AG04450 (cell line): ENCODE results near the gene NFYA. TPM values are rescaled to one million over a fixed set of nuclear protein-coding genes. Genes with fewer than 3 reads are reported as not detected.
A peak's percentile ranks its signal among the peaks of the same experiment; 100 is the strongest.

Source experiments
- CTCF ChIA-PET: fragments of 300-600, 350-600 bp; formaldehyde crosslinking; extraction: SDS; loops from one replicate; lab custom pipeline; 2022; ENCODE audit warnings: antibody characterized with exemption, inconsistent platforms; lab: Charles Lee
- POLR2A ChIA-PET: fragments of 350-600 bp; formaldehyde crosslinking; extraction: SDS; loops from one replicate; lab custom pipeline; 2021; ENCODE audit warnings: antibody characterized with exemption, inconsistent platforms; lab: Yijun Ruan, JAX
- DNase-seq: peaks from one replicate; pipeline ENCODE4 v3.0.0-alpha.2; 2011; ENCODE audit warnings: low read depth, low spot score
- H3K27ac ChIP-seq: one replicate; pipeline ENCODE4 v1.5.1; 2012; ENCODE audit warnings: low read depth, low read length, control low read depth
- H3K27me3 ChIP-seq: one replicate; pipeline ENCODE4 v1.6.0; 2012; ENCODE audit warnings: low read length; ENCODE audit not compliant: control insufficient read depth, insufficient read depth
- H3K4me3 ChIP-seq: 2 replicates; pipeline ENCODE4 v1.5.1; 2011; ENCODE audit warnings: mild to moderate bottlenecking, low read depth, low read length, control low read depth
- H3K9me3 ChIP-seq: 2 replicates; pipeline ENCODE4 v1.5.1; 2012; ENCODE audit warnings: low read length; ENCODE audit not compliant: control insufficient read depth, insufficient read depth
- CTCF ChIP-seq: IDR thresholded peaks from 2 replicates; pipeline ENCODE4 v1.5.1; 2011; ENCODE audit warnings: low read depth, low read length, control low read depth, inconsistent platforms
- polyA plus RNA-seq: library from polyadenylated mRNA; depleted of rRNA; stranded (reverse); fragments of >200 nt; gene quantifications from 2 replicates; pipeline ENCODE4 v1.2.3, GENCODE V29; 2011

The NFYA gene
- polyA plus RNA-seq, 1 experiment: 10.1 TPM

GRCh38 chr6:41073968-41074691 lies 1.4 kb downstream of the NFYA start:
- H3K27ac ChIP-seq: peak overlapping the region; percentile 99
- no peaks in the 10 kb centered on the region for H3K27me3 ChIP-seq
- no peaks in the 10 kb centered on the region for H3K9me3 ChIP-seq
- H3K4me3 ChIP-seq: peak overlapping the region; percentile 85
- DNase-seq: no peak
- no peak for TF ChIP-seq CTCF
- POLR2A ChIA-PET: no interaction called here
- CTCF ChIA-PET: interaction anchor here (0.8 to 1.6 kb wide), 6 partner anchors 9 to 245 kb away, joined by 3 to 10 read pairs (median 5); no protein-coding TSS in a partner anchor

- no peak for DNase-seq
- no peak for TF ChIP-seq CTCF
- H3K27ac ChIP-seq: no peak overlapping the region
- peak overlapping the region; percentile 85 for H3K4me3 ChIP-seq
- H3K9me3 ChIP-seq: no peaks in the 10 kb centered on the region
- ChIA-PET CTCF (interaction anchor here (0.8 to 1.6 kb wide), 7 partner anchors 8 to 244 kb away, joined by 3 to 10 read pairs (median 4); no protein-coding TSS in a partner anchor), POLR2A (no interaction called here)
- no peaks in the 10 kb centered on the region for H3K27me3 ChIP-seq
Measured at GRCh38 chr6:41074692-41075436, 2.1 kb downstream of the NFYA start.

DNA sequence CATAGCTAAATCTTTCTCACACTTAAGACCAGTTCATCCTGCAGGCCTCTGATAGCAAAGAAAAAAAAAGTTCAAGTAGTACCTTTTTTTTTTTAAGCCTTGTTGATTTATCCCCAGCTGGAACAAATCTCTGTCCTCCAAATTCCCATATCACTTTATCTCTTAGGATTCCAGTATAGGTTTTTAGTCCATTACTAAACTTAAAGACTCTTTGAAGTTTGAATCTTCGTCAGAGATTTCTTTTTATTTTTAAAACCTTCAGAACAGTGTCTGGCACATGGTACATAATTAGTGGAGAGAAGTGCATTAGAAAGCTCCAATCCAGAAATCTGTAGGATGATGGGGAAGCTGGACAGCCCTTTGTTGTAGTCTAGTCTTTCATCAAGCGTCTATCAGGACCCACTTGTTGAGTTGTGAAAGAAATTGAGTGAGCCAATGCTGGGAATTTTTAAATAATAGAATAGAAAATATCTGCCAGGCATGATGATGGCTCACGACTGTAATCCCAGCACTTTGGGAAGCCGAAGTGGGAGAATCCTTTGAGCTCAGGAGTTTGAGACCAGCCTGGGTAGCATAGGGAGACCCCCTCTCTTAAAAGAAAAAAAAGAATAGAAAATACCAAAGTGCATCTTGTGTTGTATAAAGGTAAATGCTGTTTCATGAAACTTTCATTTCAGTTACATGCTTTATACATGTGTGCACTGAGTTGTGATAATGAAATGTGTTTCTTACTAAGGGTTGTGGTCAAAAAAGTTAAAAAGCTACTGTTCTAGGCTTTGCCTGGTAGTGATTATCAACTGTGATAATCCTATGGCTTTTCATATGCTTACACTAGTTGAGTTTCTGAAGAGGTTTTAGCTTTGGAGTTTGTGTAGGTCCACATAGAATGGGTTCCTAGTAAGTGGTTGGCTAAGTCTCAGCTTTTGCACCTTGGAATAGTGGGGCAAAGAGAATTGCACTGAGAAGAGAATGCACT lies 3.2 kb downstream of the NFYA start:
- Histone ChIP-seq H3K4me3 (no peak overlapping the region), H3K27ac (no peak overlapping the region), H3K27me3 (no peaks in the 10 kb centered on the region), H3K9me3 (no peaks in the 10 kb centered on the region)
- no peak for DNase-seq
- ChIA-PET POLR2A (no interaction called here), CTCF (interaction anchor here (0.9 to 2.6 kb wide), 8 partner anchors 9 to 243 kb away, joined by 3 to 9 read pairs (median 4); no protein-coding TSS in a partner anchor)
- TF ChIP-seq CTCF: no peak

GRCh38 chr6:41077536-41077935 lies 4.8 kb downstream of the NFYA start:
- no peaks in the 10 kb centered on the region for H3K9me3 ChIP-seq
- ChIA-PET CTCF (interaction anchor here (1.7 to 2.6 kb wide), 3 partner anchors 15 to 105 kb away, joined by 4 to 9 read pairs (median 5); no protein-coding TSS in a partner anchor), POLR2A (no interaction called here)
- no peaks in the 10 kb centered on the region for H3K27me3 ChIP-seq
- no peak for DNase-seq
- no peak for TF ChIP-seq CTCF
- no peak overlapping the region for H3K4me3 ChIP-seq
- no peak overlapping the region for H3K27ac ChIP-seq
